BJ (cell line): ENCODE data around the gene AMOTL1. TPM values are rescaled to one million over a fixed set of nuclear protein-coding genes. Genes with fewer than 3 reads are reported as not detected.

Source experiments
- CTCF ChIA-PET: fragments of 350-600 bp; formaldehyde crosslinking; extraction: SDS; loops from one replicate; lab custom pipeline; 2021; ENCODE audit warnings: antibody characterized with exemption, inconsistent platforms; lab: Yijun Ruan, JAX
- POLR2A ChIA-PET: fragments of 300-600 bp; sonication (Branson Sonifier 250); formaldehyde crosslinking; extraction: SDS; loops from one replicate; lab custom pipeline; 2021; ENCODE audit warnings: antibody characterized with exemption; lab: Charles Lee
- DNase-seq: peaks from one replicate; pipeline ENCODE4 v3.0.0-alpha.2; 2011; ENCODE audit warnings: low read depth
- H3K27me3 ChIP-seq: 2 replicates; pipeline ENCODE4 v1.6.0; 2011; ENCODE audit warnings: low read length; ENCODE audit not compliant: control insufficient read depth, insufficient read depth
- H3K36me3 ChIP-seq: 2 replicates; pipeline ENCODE4 v1.5.1; 2011; ENCODE audit warnings: low read length; ENCODE audit not compliant: control insufficient read depth, insufficient read depth
- H3K4me3 ChIP-seq: 2 replicates; pipeline ENCODE4 v1.5.1; 2011; ENCODE audit warnings: low read depth, mild to moderate bottlenecking, control low read depth, low read length
- CTCF ChIP-seq: IDR thresholded peaks from 2 replicates; pipeline ENCODE4 v1.5.1; 2011; ENCODE audit warnings: low read depth, mild to moderate bottlenecking, control low read depth, inconsistent platforms, low read length, moderate library complexity; ENCODE audit not compliant: insufficient read depth
- polyA plus RNA-seq: library from polyadenylated mRNA; depleted of rRNA; stranded (reverse); fragments of >200 nt; gene quantifications from 2 replicates; pipeline ENCODE4 v1.2.3, GENCODE V29; 2011

AMOTL1 gene
- polyA plus RNA-seq, 1 experiment: 25.5 TPM

GRCh38 chr11:94759522-94759921 is 8.6 kb upstream of the AMOTL1 start:
- no peaks in the 10 kb centered on the region for H3K36me3 ChIP-seq
- no peak for DNase-seq
- POLR2A ChIA-PET: no interaction called here
- no peak overlapping the region for H3K4me3 ChIP-seq
- no peaks in the 10 kb centered on the region for H3K27me3 ChIP-seq
- CTCF ChIA-PET: interaction anchor here (0.7 to 10.6 kb wide), 3 partner anchors 18 to 137 kb away, joined by 3 to 62 read pairs (median 5); no protein-coding TSS in a partner anchor
- no peak for TF ChIP-seq CTCF

GRCh38 chr11:94760296-94760695 is 7.9 kb upstream of the AMOTL1 start:
- ChIA-PET CTCF (interaction anchor here (1.8 to 10.6 kb wide), 2 partner anchors 19 to 138 kb away, joined by 5 to 62 read pairs; no protein-coding TSS in a partner anchor), POLR2A (no interaction called here)
- no peak for DNase-seq
- no peak overlapping the region for H3K4me3 ChIP-seq
- no peak for TF ChIP-seq CTCF
- H3K36me3 ChIP-seq: no peaks in the 10 kb centered on the region
- no peaks in the 10 kb centered on the region for H3K27me3 ChIP-seq

- peak; percentile 33 for TF ChIP-seq CTCF
- Histone ChIP-seq H3K27me3 (no peaks in the 10 kb centered on the region), H3K4me3 (no peak overlapping the region), H3K36me3 (no peaks in the 10 kb centered on the region)
- CTCF ChIA-PET: interaction anchor here (0.5 to 10.6 kb wide), 7 partner anchors 9 to 188 kb away, joined by 3 to 62 read pairs (median 3); no protein-coding TSS in a partner anchor
- POLR2A ChIA-PET: no interaction called here
- no peak for DNase-seq
These were observed 5.9 kb upstream of the AMOTL1 start for GRCh38 chr11:94762208-94762607.

- Histone ChIP-seq H3K4me3 (no peak overlapping the region), H3K27me3 (no peaks in the 10 kb centered on the region), H3K36me3 (no peaks in the 10 kb centered on the region)
- CTCF ChIA-PET: interaction anchor here (1.1 to 10.6 kb wide), 4 partner anchors 10 to 141 kb away, joined by 3 to 62 read pairs (median 3); no protein-coding TSS in a partner anchor
- TF ChIP-seq CTCF: no peak
- DNase-seq: no peak
- POLR2A ChIA-PET: no interaction called here
These were observed 5.2 kb upstream of the AMOTL1 start for GRCh38 chr11:94762995-94763394.

GRCh38 chr11:94766713-94767206 is 1.4 kb upstream of the AMOTL1 start:
- H3K4me3 ChIP-seq: no peak overlapping the region
- no peaks in the 10 kb centered on the region for H3K36me3 ChIP-seq
- DNase-seq: no peak
- POLR2A ChIA-PET: no interaction called here
- CTCF ChIA-PET: interaction anchor here (1.0 to 3.7 kb wide), 4 partner anchors 9 to 144 kb away, joined by 3 to 24 read pairs (median 7); no protein-coding TSS in a partner anchor
- H3K27me3 ChIP-seq: no peaks in the 10 kb centered on the region
- TF ChIP-seq CTCF: no peak
